ENCODE results near the gene PCYT2.

PCYT2 gene

GRCh38 chr17:81924557-81925532, 13.6 kb upstream of the PCYT2 start:
- no peak for TF ChIP-seq FOXM1 (IDR thresholded peaks at IDR 0.05; ENCODE audit: borderline replicate concordance, low read depth)
- TF ChIP-seq EGR1 (IDR thresholded peaks at IDR 0.05): no peak
- TF ChIP-seq TEAD4 (IDR thresholded peaks at IDR 0.05): no peak
- TF ChIP-seq RAD21 (IDR thresholded peaks at IDR 0.05; ENCODE audit: low read depth): no peak
- TF ChIP-seq EP300 (IDR thresholded peaks at IDR 0.05; ENCODE audit: borderline replicate concordance): no peak
- TF ChIP-seq CEBPB (IDR thresholded peaks at IDR 0.05): no peak
- TF ChIP-seq REST (IDR thresholded peaks at IDR 0.05; ENCODE audit: low read depth): no peak
- TF ChIP-seq ZBTB7A (IDR thresholded peaks at IDR 0.05; ENCODE audit: low read depth): no peak
- no peak for TF ChIP-seq USF1 (IDR thresholded peaks at IDR 0.05)
- TF ChIP-seq TCF12 (IDR thresholded peaks at IDR 0.05; ENCODE audit: low read depth): no peak
- no peak for TF ChIP-seq YY1 (IDR thresholded peaks at IDR 0.05; ENCODE audit: low read depth)
- no peak for TF ChIP-seq MAX (IDR thresholded peaks at IDR 0.05)
- TF ChIP-seq TAF1 (IDR thresholded peaks at IDR 0.05; ENCODE audit: low read depth): no peak
- no peak for TF ChIP-seq NFIC (IDR thresholded peaks at IDR 0.05)

GRCh38 chr17:81923302-81924260, 12.4 kb upstream of the PCYT2 start:
- TF ChIP-seq TEAD4 (IDR thresholded peaks at IDR 0.05): no peak
- no peak for TF ChIP-seq ZBTB7A (IDR thresholded peaks at IDR 0.05; ENCODE audit: low read depth)
- no peak for TF ChIP-seq REST (IDR thresholded peaks at IDR 0.05; ENCODE audit: low read depth)
- 0 out of 2 replicates have a peak, but pooled peaks have one; percentile 14 for TF ChIP-seq NFIC (IDR thresholded peaks at IDR 0.05)
- TF ChIP-seq EGR1 (IDR thresholded peaks at IDR 0.05): no peak
- TF ChIP-seq USF1 (IDR thresholded peaks at IDR 0.05): no peak
- TF ChIP-seq CEBPB (IDR thresholded peaks at IDR 0.05): 0 out of 2 replicates have a peak, but pooled peaks have one; percentile 11
- no peak for TF ChIP-seq YY1 (IDR thresholded peaks at IDR 0.05; ENCODE audit: low read depth)
- TF ChIP-seq TCF12 (IDR thresholded peaks at IDR 0.05; ENCODE audit: low read depth): peak; percentile 44; the same call in 1 of the 2 replicates
- TF ChIP-seq FOXM1 (IDR thresholded peaks at IDR 0.05; ENCODE audit: borderline replicate concordance, low read depth): no peak
- no peak for TF ChIP-seq RAD21 (IDR thresholded peaks at IDR 0.05; ENCODE audit: low read depth)
- TF ChIP-seq MAX (IDR thresholded peaks at IDR 0.05): peak; percentile 40; the same call in 1 of the 2 replicates
- 0 out of 2 replicates have a peak, but pooled peaks have one; percentile 39 for TF ChIP-seq EP300 (IDR thresholded peaks at IDR 0.05; ENCODE audit: borderline replicate concordance)
- TF ChIP-seq CREB1 (IDR thresholded peaks at IDR 0.05; ENCODE audit: low read depth): no peak
- no peak for TF ChIP-seq TAF1 (IDR thresholded peaks at IDR 0.05; ENCODE audit: low read depth)

GRCh38 chr17:81922566-81923301, 11.5 kb upstream of the PCYT2 start:
- TF ChIP-seq MAX (IDR thresholded peaks at IDR 0.05) (no peak), ZBTB7A (IDR thresholded peaks at IDR 0.05; ENCODE audit: low read depth) (0 out of 2 replicates have a peak, but pooled peaks have one; percentile 28)

GRCh38 chr17:81921996-81922565, 10.9 kb upstream of the PCYT2 start:
- no peak for TF ChIP-seq MAX (IDR thresholded peaks at IDR 0.05)
- TF ChIP-seq TEAD4 (IDR thresholded peaks at IDR 0.05): no peak
- TF ChIP-seq REST (IDR thresholded peaks at IDR 0.05; ENCODE audit: low read depth): no peak
- TF ChIP-seq FOXM1 (IDR thresholded peaks at IDR 0.05; ENCODE audit: borderline replicate concordance, low read depth): no peak
- TF ChIP-seq TCF12 (IDR thresholded peaks at IDR 0.05; ENCODE audit: low read depth): no peak

All from Ishikawa (cell line).